Neutrophil (primary cell): ENCODE data around the gene CDC6.

Experiments
- H3K27ac ChIP-seq: fragments of 200-600 bp; sonication (generic); 2 replicates; pipeline ENCODE4 v1.5.1; 2016; ENCODE audit warnings: mild to moderate bottlenecking, moderate library complexity
- H3K27me3 ChIP-seq: fragments of 200-600 bp; sonication (generic); 2 replicates; pipeline ENCODE4 v1.6.0; 2016; ENCODE audit warnings: mild to moderate bottlenecking
- H3K36me3 ChIP-seq: fragments of 200-600 bp; sonication (generic); 2 replicates; pipeline ENCODE4 v1.5.1; 2017
- H3K4me1 ChIP-seq, 2 experiments: fragments of 200-600 bp in 1 of 2; sonication (generic) in 1 of 2; 1 replicate in 1 of 2; 2 replicates in 1 of 2; pipeline versions ENCODE4 v1.5.1 to v1.6.1; 2013 to 2016; ENCODE audit warnings: low read depth in 1 of 2, low read length in 1 of 2, mild to moderate bottlenecking in 1 of 2, moderate library complexity in 1 of 2; ENCODE audit not compliant: control insufficient read depth in 1 of 2, insufficient read depth in 1 of 2
- H3K4me3 ChIP-seq, 2 experiments: fragments of 200-600 bp in 1 of 2; sonication (generic) in 1 of 2; 1 replicate in 1 of 2; 2 replicates in 1 of 2; pipeline ENCODE4 v1.5.1; 2013 to 2016; ENCODE audit warnings: low read depth in 1 of 2, low read length in 1 of 2, mild to moderate bottlenecking in 1 of 2, moderate library complexity in 1 of 2
- H3K9me3 ChIP-seq: fragments of 200-600 bp; sonication (generic); 2 replicates; pipeline ENCODE4 v1.5.1; 2016
- TF ChIP-seq, protein P1 (sequence below): fragments of 200-600 bp; sonication (generic); IDR thresholded peaks from 2 replicates; pipeline ENCODE4 v1.5.1; 2016; ENCODE audit warnings: antibody characterized with exemption

The CDC6 gene

DNA sequence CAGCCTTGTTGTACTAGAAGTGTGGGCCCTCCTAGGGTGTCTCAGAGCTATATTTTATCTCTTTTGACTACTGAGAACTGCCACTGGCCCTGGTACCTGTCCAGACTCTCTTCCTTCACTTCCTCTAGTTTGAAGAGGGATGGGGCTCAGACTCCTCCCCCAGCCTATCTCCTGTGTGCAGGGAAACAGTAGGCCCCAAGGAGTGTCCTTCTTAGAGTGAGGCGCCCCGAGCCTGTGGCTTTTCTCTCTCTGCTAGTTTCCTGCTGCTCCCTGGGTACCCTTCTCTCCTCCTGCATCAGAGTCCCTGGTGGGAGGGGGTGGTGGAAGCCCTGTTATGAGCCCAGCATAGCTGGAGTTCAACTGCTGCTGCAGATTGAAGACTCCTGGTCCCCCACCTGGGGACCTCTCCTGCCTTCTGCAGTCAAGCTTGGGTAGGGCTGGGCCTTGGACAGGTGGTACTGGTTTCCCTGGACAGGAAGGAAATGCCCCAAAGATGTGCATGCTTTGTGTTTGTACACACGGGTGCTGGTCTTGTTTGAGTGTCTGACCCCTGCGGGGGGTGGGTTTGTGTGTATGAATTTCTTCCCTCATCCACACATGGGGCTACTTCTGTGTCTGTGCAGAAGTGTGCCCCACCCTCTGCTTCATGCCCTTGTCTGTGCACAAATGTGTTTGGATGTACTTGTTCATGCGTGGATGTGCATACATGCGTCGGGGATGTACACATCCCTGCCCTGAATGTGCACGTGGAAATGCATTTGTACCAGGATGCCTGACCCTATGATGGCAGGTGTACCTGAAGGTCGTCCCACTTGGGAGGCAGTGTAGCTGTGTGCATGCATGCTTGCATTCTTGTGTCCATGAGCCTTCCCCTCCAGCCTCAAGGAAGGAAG, 28.2 kb downstream of the CDC6 start:
- Histone ChIP-seq H3K36me3 (peaks cover 4% of the 10 kb centered on the region), H3K27ac (peak overlapping the region; percentile 98), H3K9me3 (no peaks in the 10 kb centered on the region), H3K4me3 (peak overlapping the region in 1 of 2 experiments; percentile 88), H3K4me1 (peaks cover 87 to 91% of the 10 kb centered on the region in 2 experiments), H3K27me3 (no peaks in the 10 kb centered on the region)
- TF ChIP-seq, protein P1, sequence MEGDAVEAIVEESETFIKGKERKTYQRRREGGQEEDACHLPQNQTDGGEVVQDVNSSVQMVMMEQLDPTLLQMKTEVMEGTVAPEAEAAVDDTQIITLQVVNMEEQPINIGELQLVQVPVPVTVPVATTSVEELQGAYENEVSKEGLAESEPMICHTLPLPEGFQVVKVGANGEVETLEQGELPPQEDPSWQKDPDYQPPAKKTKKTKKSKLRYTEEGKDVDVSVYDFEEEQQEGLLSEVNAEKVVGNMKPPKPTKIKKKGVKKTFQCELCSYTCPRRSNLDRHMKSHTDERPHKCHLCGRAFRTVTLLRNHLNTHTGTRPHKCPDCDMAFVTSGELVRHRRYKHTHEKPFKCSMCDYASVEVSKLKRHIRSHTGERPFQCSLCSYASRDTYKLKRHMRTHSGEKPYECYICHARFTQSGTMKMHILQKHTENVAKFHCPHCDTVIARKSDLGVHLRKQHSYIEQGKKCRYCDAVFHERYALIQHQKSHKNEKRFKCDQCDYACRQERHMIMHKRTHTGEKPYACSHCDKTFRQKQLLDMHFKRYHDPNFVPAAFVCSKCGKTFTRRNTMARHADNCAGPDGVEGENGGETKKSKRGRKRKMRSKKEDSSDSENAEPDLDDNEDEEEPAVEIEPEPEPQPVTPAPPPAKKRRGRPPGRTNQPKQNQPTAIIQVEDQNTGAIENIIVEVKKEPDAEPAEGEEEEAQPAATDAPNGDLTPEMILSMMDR, result no peak

DNA sequence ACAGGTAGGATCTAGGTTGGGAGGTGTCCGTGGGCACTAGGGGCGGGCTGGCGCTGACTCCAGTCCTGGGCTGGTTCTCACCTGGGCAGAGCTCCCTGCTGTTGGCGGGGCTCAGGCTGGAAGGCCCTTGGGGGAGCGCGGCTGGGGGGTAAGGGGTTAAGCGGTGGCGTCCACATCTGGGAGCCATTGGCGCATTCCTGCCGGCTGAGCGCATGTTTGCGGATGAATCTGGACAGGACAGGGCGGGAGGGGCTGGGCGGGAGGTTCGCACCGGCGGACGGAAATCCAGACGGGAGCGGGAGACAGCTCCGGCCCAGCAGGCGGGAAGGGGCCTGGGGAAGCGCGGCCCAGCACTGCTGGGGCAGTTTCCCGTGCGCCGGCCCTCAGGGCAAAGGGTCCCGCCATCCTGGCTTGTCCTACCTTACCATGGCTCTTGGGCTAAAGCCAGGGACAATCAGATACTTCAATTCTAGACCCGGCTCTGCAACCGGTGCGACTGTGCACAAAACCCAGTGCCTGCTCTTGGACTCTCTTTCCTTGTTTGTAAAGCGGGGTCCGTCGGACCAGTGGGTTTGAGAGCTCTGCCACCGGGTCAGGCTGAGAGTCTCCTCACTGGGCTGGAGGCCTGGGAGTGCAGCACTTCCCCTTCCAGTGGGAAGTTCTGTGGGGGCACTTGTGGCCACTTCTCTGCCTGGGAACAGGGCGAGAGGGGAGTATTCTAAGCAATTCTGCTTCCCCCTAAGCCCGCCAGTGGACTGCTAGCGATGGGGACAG, 29.1 kb downstream of the CDC6 start:
- Histone ChIP-seq H3K4me1 (peaks cover 86 to 91% of the 10 kb centered on the region in 2 experiments), H3K4me3 (peak overlapping the region; percentile 88 to 99), H3K36me3 (peaks cover 4% of the 10 kb centered on the region), H3K27ac (peak overlapping the region; percentile 98), H3K27me3 (no peaks in the 10 kb centered on the region), H3K9me3 (no peaks in the 10 kb centered on the region)
- TF ChIP-seq, protein P1, result no peak

DNA sequence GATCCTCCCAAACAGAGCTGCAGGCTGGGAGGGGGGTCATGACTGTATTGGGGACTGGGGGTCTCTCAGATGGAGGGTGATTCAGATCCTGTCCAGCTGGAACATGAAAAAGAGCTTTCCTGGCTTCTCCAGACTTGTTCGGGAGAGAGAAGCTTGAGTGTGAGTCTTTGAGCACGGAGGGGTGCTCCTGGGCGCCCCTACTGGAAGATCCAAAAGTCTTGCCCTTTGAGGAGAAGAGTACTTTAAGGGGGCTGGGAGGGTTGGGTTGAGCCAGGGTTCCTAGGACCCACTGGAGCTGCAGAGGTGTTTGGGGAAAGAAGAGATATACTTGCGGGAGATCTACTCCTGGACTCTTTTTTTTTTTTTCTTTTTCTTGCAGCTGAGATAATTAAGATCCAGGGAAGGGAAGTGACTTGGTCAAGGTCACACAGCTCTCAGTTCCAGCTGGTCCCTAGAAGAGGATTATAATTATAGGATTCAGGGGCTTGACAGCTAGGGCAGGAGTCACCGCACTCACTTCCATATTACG, 29.7 kb downstream of the CDC6 start:
- H3K9me3 ChIP-seq, result no peaks in the 10 kb centered on the region
- H3K4me3 ChIP-seq, result peak overlapping the region; percentile 88 to 99
- H3K27ac ChIP-seq, result peak overlapping the region; percentile 98
- H3K4me1 ChIP-seq, result peaks cover 81 to 91% of the 10 kb centered on the region in 2 experiments
- TF ChIP-seq, protein P1, result no peak
- H3K27me3 ChIP-seq, result no peaks in the 10 kb centered on the region
- peaks cover 4% of the 10 kb centered on the region for H3K36me3 ChIP-seq

DNA sequence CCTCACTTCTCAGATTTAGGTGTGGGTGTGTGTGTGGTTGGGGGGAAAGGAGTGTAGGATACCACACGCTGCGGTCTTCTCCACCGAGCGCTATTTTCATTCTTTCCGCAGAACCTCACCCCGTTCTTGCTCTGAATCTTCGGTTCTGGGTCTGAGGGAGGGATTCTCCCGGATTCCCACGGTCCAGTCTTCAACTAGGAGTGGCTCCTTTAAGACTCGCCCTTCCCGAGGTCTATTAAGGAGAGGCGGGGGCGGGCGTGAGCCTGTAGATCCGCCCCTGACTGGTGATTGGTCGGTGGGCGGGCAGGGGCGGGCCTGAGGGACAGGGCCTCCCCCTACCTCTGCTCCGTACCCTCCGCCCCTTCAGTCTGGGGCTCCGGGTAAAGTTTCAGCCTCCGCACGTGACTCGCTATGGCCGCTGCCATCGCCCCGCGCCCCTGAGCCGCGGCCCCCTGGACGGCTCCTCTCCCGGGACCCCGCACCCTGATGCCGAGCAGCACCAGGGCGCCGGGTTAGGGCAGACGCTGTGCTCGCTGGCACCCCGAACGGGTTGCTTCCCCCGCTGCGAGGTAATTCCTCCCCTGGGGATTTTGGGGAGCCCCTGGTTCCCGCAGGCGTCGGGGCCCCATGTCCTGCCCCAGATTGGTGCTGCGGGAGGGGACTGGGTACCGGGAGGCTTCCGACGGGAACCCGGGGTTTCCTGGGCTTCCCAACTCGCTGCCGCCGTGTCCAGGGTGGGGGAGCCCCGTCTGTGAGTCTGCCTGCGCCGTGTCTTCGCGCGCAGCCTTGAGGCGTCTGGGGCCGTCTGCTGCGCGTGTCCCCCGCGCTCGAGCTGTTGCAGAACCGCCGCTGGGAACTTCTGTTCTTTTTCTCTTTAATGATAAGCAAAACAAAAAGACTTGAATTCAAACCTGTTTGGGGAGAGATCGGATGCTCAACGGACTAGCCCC, 30.5 kb downstream of the CDC6 start:
- H3K9me3 ChIP-seq, result no peaks in the 10 kb centered on the region
- TF ChIP-seq, protein P1, result peak; percentile 40
- peak overlapping the region; percentile 98 for H3K27ac ChIP-seq
- H3K27me3 ChIP-seq, result no peaks in the 10 kb centered on the region
- H3K36me3 ChIP-seq, result peaks cover 4% of the 10 kb centered on the region
- H3K4me1 ChIP-seq, result peaks cover 80 to 89% of the 10 kb centered on the region in 2 experiments
- peak overlapping the region; percentile 88 to 99 for H3K4me3 ChIP-seq
